H9 (cell line): ENCODE results near the gene ITPKB. TPM values are rescaled to one million over a fixed set of nuclear protein-coding genes. Genes with fewer than 3 reads are reported as not detected.
A peak's percentile ranks its signal among the peaks of the same experiment; 100 is the strongest.

ENCODE experiments used
- DNase-seq: peaks from one replicate; pipeline ENCODE4 v3.0.0-alpha.2; 2017
- H2AFZ ChIP-seq: one replicate; pipeline ENCODE4 v1.6.1; 2013; ENCODE audit warnings: mild to moderate bottlenecking, low read length, control low read depth, moderate library complexity
- H2AK5ac ChIP-seq: 2 replicates; pipeline ENCODE4 v1.6.1; 2013; ENCODE audit warnings: low read length, control low read depth, mixed read lengths; ENCODE audit not compliant: insufficient read length
- H2BK120ac ChIP-seq: one replicate; pipeline ENCODE4 v1.6.1; 2013; ENCODE audit warnings: low read depth, mild to moderate bottlenecking, low read length, control low read depth, inconsistent platforms; ENCODE audit not compliant: poor library complexity, severe bottlenecking
- H2BK12ac ChIP-seq: 2 replicates; pipeline ENCODE4 v1.6.1; 2013; ENCODE audit warnings: low read length, control low read depth, mixed read lengths, low read depth; ENCODE audit not compliant: insufficient read length
- H2BK15ac ChIP-seq: 2 replicates; pipeline ENCODE4 v1.6.1; 2013; ENCODE audit warnings: low read depth, low read length, control low read depth
- H2BK20ac ChIP-seq: one replicate; pipeline ENCODE4 v1.6.1; 2013; ENCODE audit warnings: low read depth, mild to moderate bottlenecking, low read length, control low read depth, inconsistent platforms; ENCODE audit not compliant: poor library complexity, severe bottlenecking
- H2BK5ac ChIP-seq: 2 replicates; pipeline ENCODE4 v1.6.1; 2013; ENCODE audit warnings: low read length, control low read depth, mixed read lengths; ENCODE audit not compliant: insufficient read length
- H3K14ac ChIP-seq: 2 replicates; pipeline ENCODE4 v1.6.1; 2013; ENCODE audit warnings: low read length, control low read depth; ENCODE audit not compliant: insufficient read depth
- H3K18ac ChIP-seq: 2 replicates; pipeline ENCODE4 v1.6.1; 2013; ENCODE audit warnings: low read depth, mild to moderate bottlenecking, mixed read lengths, low read length, control low read depth; ENCODE audit not compliant: insufficient read length
- H3K23ac ChIP-seq: 2 replicates; pipeline ENCODE4 v1.6.1; 2013; ENCODE audit warnings: low read length, control low read depth, mixed read lengths, low read depth; ENCODE audit not compliant: insufficient read length
- H3K23me2 ChIP-seq: 2 replicates; pipeline ENCODE4 v1.6.1; 2013; ENCODE audit warnings: low read depth, mild to moderate bottlenecking, mixed read lengths, low read length, control low read depth; ENCODE audit not compliant: insufficient read length, poor library complexity, severe bottlenecking
- H3K27ac ChIP-seq: 2 replicates; pipeline ENCODE4 v1.5.1; 2013; ENCODE audit warnings: low read length, control low read depth, mixed read lengths, low read depth; ENCODE audit not compliant: insufficient read length
- H3K27me3 ChIP-seq: 2 replicates; pipeline ENCODE4 v1.6.1; 2013; ENCODE audit warnings: low read length, control low read depth, inconsistent platforms; ENCODE audit not compliant: insufficient read depth
- H3K4ac ChIP-seq: 2 replicates; pipeline ENCODE4 v1.6.1; 2013; ENCODE audit warnings: low read depth, mild to moderate bottlenecking, control low read depth, inconsistent platforms, low read length, moderate library complexity
- H3K4me1 ChIP-seq: 2 replicates; pipeline ENCODE4 v1.6.1; 2013; ENCODE audit warnings: low read length, control low read depth, inconsistent platforms; ENCODE audit not compliant: insufficient read depth
- H3K4me2 ChIP-seq: 2 replicates; pipeline ENCODE4 v1.6.1; 2013; ENCODE audit warnings: low read length, control low read depth, mixed read lengths; ENCODE audit not compliant: insufficient read length, insufficient read depth
- H3K56ac ChIP-seq: 2 replicates; pipeline ENCODE4 v1.6.1; 2013; ENCODE audit warnings: low read depth, mild to moderate bottlenecking, mixed read lengths, low read length, control low read depth; ENCODE audit not compliant: insufficient read length
- H3K79me1 ChIP-seq: 2 replicates; pipeline ENCODE4 v1.6.1; 2013; ENCODE audit warnings: low read depth, mild to moderate bottlenecking, moderate library complexity, low read length, control low read depth, inconsistent platforms; ENCODE audit not compliant: insufficient read depth, poor library complexity, severe bottlenecking
- H3K79me2 ChIP-seq: 2 replicates; pipeline ENCODE4 v1.6.1; 2013; ENCODE audit warnings: low read length, control low read depth, inconsistent platforms; ENCODE audit not compliant: insufficient read depth
- H3K9ac ChIP-seq: 2 replicates; pipeline ENCODE4 v1.6.1; 2013; ENCODE audit warnings: low read length, control low read depth, mixed read lengths; ENCODE audit not compliant: insufficient read length; ENCODE audit errors: extremely low read depth
- H3K9me3 ChIP-seq: one replicate; pipeline ENCODE4 v1.6.1; 2013; ENCODE audit warnings: low read depth, low read length, inconsistent platforms; ENCODE audit not compliant: control insufficient read depth
- H3T11ph ChIP-seq: one replicate; pipeline ENCODE4 v1.6.1; 2013; ENCODE audit warnings: mild to moderate bottlenecking, low read length, control low read depth, inconsistent platforms
- H4K20me1 ChIP-seq: one replicate; pipeline ENCODE4 v1.6.1; 2013; ENCODE audit not compliant: control insufficient read depth, insufficient read length, insufficient read depth
- H4K5ac ChIP-seq: 2 replicates; pipeline ENCODE4 v1.6.1; 2013; ENCODE audit warnings: low read depth, mild to moderate bottlenecking, mixed read lengths, low read length, control low read depth; ENCODE audit not compliant: insufficient read length
- H4K8ac ChIP-seq: replicated peaks from 2 replicates; pipeline ENCODE4 v1.6.1; 2013; ENCODE audit warnings: low read length, control low read depth, mixed read lengths, low read depth; ENCODE audit not compliant: insufficient read length
- H4K91ac ChIP-seq: 2 replicates; pipeline ENCODE4 v1.6.1; 2013; ENCODE audit warnings: low read depth, mild to moderate bottlenecking, moderate library complexity, mixed read lengths, low read length, control low read depth; ENCODE audit not compliant: insufficient read length
- H3K27ac Mint-ChIP-seq, 3 experiments: 2 replicates in 2 of 3; 3 replicates in 1 of 3; pipeline ENCODE4 v1.8.0; 2020 to 2021; ENCODE audit warnings: mixed read lengths in 3 of 3, mild to moderate bottlenecking in 1 of 3, moderate library complexity in 1 of 3
- H3K27me3 Mint-ChIP-seq: 2 replicates; pipeline ENCODE4 v1.8.0; 2021; ENCODE audit warnings: low read depth, mild to moderate bottlenecking, moderate library complexity, mixed read lengths
- H3K36me3 Mint-ChIP-seq, 3 experiments: 2 replicates in 2 of 3; 3 replicates in 1 of 3; pipeline ENCODE4 v1.8.0; 2020 to 2021; ENCODE audit warnings: low read depth in 3 of 3, mixed read lengths in 3 of 3; ENCODE audit not compliant: insufficient read depth in 1 of 3
- H3K4me1 Mint-ChIP-seq, 2 experiments: 2 replicates each; pipeline ENCODE4 v1.8.0; 2020; ENCODE audit warnings: mixed read lengths in 2 of 2
- H3K4me3 Mint-ChIP-seq, 2 experiments: 2 replicates in 1 of 2; 3 replicates in 1 of 2; pipeline ENCODE4 v1.8.0; 2020 to 2021; ENCODE audit warnings: mild to moderate bottlenecking in 2 of 2, mixed read lengths in 2 of 2, moderate library complexity in 1 of 2
- H3K9me3 Mint-ChIP-seq, 2 experiments: 2 replicates in 1 of 2; 3 replicates in 1 of 2; pipeline ENCODE4 v1.8.0; 2020; ENCODE audit warnings: mild to moderate bottlenecking in 2 of 2, mixed read lengths in 2 of 2, moderate library complexity in 1 of 2
- WGBS: extraction: QIAGEN DNeasy Blood & Tissue Kit; methylation state at CpG from one replicate; pipeline ENCODE4 v1.1.7; 2013; ENCODE audit warnings: missing lambda C conversion rate, low lambda C conversion rate, mixed read lengths; ENCODE audit not compliant: insufficient read length; ENCODE audit errors: extremely low coverage; 5-methylcytosine and 5-hydroxymethylcytosine counted together
- total RNA-seq: library from RNA; stranded (reverse); gene quantifications from 2 replicates; pipeline ENCODE4 v1.2.1, GENCODE V29; 2021
- TF ChIP-seq, protein P1 (sequence below): fragments of 200-600 bp; sonication (generic); conservative IDR thresholded peaks from 3 replicates; pipeline ENCODE4 v1.8.0; 2021; ENCODE audit warnings: antibody characterized with exemption, mild to moderate bottlenecking

Gene ITPKB
- total RNA-seq, 1 experiment from 2014 or later, result 3.8 TPM

GRCh38 chr1:226636847-226637096 lies 102.3 kb downstream of the ITPKB start:
- Histone ChIP-seq H3K4me2 (no peak overlapping the region), H2BK15ac (no peak overlapping the region), H3K79me1 (no peaks in the 10 kb centered on the region), H2AK5ac (no peak overlapping the region), H3K18ac (no peak overlapping the region), H4K91ac (no peak overlapping the region), H3K4me1 (no peaks in the 10 kb centered on the region), H2BK120ac (no peak overlapping the region), H4K5ac (no peak overlapping the region), H2BK20ac (no peak overlapping the region), H3K79me2 (no peaks in the 10 kb centered on the region), H4K20me1 (no peaks in the 10 kb centered on the region), H3K14ac (no peak overlapping the region), H3K27ac (no peak overlapping the region), H2BK5ac (no peak overlapping the region), H3K9me3 (no peaks in the 10 kb centered on the region), H2BK12ac (no peak overlapping the region), H3K56ac (no peak overlapping the region), H4K8ac (no peak overlapping the region), H3T11ph (no peak overlapping the region), H3K27me3 (no peaks in the 10 kb centered on the region), H3K9ac (no peak overlapping the region), H3K4ac (no peak overlapping the region), H2AFZ (no peak overlapping the region), H3K23me2 (no peaks in the 10 kb centered on the region), H3K23ac (no peak overlapping the region)
- Mint-ChIP-seq H3K4me3 (no peak overlapping the region; a peak in 1 of 5 replicates), H3K27ac (peak overlapping the region in 1 of 3 experiments; percentile 1; a peak in 1 of 7 replicates), H3K9me3 (no peaks in the 10 kb centered on the region), H3K27me3 (no peaks in the 10 kb centered on the region), H3K36me3 (peaks cover 0 to 4% (median 2%) of the 10 kb centered on the region in 3 experiments; a peak in 2 of 7 replicates), H3K4me1 (peaks cover 17 to 30% of the 10 kb centered on the region in 2 experiments)
- WGBS, result no CpG with 5 or more reads among the region's 1 CpG
- TF ChIP-seq, protein P1, sequence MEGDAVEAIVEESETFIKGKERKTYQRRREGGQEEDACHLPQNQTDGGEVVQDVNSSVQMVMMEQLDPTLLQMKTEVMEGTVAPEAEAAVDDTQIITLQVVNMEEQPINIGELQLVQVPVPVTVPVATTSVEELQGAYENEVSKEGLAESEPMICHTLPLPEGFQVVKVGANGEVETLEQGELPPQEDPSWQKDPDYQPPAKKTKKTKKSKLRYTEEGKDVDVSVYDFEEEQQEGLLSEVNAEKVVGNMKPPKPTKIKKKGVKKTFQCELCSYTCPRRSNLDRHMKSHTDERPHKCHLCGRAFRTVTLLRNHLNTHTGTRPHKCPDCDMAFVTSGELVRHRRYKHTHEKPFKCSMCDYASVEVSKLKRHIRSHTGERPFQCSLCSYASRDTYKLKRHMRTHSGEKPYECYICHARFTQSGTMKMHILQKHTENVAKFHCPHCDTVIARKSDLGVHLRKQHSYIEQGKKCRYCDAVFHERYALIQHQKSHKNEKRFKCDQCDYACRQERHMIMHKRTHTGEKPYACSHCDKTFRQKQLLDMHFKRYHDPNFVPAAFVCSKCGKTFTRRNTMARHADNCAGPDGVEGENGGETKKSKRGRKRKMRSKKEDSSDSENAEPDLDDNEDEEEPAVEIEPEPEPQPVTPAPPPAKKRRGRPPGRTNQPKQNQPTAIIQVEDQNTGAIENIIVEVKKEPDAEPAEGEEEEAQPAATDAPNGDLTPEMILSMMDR, result no peak
- DNase-seq, result no peak
